HG03039 (cell line): ENCODE data around the gene CCDC88C.
"Not testable (repeated sequence)": the region's sequence is repeated elsewhere in the genome, so short reads cannot be mapped to it uniquely, and the experiment has no call there.

ENCODE experiments used
- ATAC-seq: cut with Tn5 transposase; IDR thresholded peaks from one replicate; pipeline ENCODE4 v1.9.1; 2021; ENCODE audit warnings: mild to moderate bottlenecking, moderate library complexity; ENCODE audit not compliant: unreplicated experiment

CCDC88C gene, protein sequence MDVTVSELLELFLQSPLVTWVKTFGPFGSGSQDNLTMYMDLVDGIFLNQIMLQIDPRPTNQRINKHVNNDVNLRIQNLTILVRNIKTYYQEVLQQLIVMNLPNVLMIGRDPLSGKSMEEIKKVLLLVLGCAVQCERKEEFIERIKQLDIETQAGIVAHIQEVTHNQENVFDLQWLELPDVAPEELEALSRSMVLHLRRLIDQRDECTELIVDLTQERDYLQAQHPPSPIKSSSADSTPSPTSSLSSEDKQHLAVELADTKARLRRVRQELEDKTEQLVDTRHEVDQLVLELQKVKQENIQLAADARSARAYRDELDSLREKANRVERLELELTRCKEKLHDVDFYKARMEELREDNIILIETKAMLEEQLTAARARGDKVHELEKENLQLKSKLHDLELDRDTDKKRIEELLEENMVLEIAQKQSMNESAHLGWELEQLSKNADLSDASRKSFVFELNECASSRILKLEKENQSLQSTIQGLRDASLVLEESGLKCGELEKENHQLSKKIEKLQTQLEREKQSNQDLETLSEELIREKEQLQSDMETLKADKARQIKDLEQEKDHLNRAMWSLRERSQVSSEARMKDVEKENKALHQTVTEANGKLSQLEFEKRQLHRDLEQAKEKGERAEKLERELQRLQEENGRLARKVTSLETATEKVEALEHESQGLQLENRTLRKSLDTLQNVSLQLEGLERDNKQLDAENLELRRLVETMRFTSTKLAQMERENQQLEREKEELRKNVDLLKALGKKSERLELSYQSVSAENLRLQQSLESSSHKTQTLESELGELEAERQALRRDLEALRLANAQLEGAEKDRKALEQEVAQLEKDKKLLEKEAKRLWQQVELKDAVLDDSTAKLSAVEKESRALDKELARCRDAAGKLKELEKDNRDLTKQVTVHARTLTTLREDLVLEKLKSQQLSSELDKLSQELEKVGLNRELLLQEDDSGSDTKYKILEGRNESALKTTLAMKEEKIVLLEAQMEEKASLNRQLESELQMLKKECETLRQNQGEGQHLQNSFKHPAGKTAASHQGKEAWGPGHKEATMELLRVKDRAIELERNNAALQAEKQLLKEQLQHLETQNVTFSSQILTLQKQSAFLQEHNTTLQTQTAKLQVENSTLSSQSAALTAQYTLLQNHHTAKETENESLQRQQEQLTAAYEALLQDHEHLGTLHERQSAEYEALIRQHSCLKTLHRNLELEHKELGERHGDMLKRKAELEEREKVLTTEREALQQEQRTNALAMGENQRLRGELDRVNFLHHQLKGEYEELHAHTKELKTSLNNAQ (N-terminal part only)

DNA sequence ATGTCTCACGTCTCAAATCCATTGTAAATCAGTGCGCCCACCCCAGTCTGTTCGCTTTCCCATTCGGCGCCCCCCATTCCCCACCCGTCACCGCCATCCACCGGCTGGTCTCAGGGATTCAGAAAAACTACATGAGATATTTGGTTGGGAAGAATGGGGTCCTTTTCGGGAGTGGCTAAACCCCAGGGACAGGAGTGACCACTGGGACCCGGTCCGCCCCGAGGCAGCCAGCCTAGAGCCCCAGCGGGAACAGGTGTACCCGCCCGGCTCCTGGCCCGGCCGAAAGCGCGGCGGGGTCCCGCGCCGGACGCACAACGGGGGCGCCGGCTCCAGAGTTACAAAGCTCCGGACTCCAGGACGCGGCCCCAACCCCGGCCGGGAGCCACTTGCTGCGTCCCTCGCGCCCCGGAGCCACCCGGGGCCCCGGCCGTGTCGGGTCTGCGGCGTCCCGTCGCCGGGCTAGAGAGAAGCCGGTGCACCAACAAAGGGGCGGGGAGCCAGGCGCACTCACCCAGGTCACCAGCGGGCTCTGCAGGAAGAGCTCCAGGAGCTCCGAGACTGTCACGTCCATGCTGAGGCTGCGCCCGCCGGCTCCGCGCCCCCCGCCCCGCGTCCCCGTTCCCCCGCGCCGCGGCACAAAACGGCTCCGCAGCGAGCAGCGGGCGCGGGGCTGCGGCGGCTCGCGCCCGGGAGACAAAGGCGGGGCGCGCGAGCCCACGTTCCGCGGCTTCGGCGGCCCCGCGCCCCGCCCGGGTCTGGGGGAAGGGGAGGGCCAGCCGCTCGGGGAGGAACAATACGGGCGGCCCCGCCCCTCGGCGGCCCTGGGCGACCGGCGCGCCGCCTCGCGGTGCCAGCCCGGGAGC, at the start of gene CCDC88C:
CCDC88C (minus strand) TSS at position 701 of the 863 bp plus-strand sequence; CDS start at position 571, 130 bp downstream.
- peak; percentile 41 for ATAC-seq

GRCh38 chr14:91466192-91466591, 48.6 kb upstream of the CCDC88C start:
- no peak for ATAC-seq

- no peak for ATAC-seq
Observed at GRCh38 chr14:91464615-91465205, 47.1 kb upstream of the CCDC88C start.

DNA sequence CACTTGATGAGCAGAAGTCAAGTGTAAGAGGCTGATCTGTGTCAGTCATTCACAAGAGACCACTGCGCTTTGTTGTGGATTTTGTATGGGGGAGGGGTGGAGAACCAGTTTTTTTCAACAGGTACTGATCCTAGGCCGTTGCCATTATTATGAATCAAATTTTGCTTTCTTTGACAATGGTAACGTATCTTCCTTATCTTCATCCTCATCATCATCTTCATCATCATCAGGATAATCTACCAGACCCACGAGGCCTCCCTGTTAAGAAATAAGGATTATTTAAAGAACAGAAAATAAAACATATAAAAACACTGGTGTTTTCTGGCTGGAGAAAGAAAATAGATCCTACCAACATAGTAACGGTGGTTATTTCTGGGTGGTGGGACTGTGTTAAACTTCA, 41.0 kb upstream of the CCDC88C start:
- no peak for ATAC-seq

DNA sequence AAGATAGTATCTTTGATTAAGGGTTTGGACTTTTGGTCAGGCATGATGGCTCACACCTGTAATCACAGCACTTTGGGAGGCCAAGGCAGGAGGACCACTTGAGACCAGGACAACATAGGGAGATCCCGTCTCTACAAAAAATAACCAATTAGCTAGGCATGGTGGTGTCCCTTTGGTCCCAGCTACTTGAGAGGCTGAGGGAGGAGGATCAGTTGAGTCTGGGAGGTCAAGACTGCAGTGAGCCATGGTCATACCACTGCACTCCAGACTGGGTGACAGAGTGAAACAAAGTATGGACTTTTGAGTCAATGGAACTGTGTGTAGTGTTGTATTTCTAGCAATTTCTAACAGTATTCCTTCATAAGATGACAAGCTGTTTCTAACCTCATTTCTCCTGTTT, 38.7 kb upstream of the CCDC88C start:
- no peak for ATAC-seq

GRCh38 chr14:91454580-91454979, 37.0 kb upstream of the CCDC88C start:
- no peak for ATAC-seq

GRCh38 chr14:91454155-91454554, 36.5 kb upstream of the CCDC88C start:
- ATAC-seq, result no peak

GRCh38 chr14:91453744-91454143, 36.1 kb upstream of the CCDC88C start:
- no peak for ATAC-seq

DNA sequence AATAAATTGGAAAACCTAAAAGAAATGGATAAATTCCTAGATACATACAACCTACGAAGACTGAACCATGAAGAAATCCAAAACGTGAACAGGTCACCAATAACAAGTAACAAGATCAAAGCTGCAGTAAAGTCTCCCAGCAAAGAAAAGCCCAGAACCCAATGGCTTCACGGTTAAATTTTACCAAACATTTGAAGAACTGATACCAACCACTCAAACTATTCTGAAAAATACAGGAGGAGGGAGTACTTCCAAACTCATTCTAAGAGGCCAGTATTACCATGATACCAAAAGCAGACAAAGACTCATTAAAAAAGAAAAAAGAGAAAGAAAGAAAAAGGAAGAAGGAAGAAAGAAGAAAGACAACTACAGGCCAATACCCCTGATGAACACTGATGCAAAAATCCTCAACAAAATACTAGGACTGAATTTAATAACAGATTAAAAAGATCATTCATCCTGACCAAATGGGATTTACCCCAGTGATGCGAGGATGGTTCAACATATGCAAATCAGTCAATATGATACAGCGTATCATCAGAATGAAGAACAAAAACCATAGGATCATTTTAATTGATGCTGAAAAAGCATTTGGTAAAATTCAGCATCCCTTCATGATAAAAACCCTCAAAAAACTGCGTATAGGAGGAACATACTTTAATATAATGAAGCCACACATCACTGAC, 26.9 kb upstream of the CCDC88C start:
- no peak for ATAC-seq

GRCh38 chr14:91439345-91439744, 21.7 kb upstream of the CCDC88C start:
- ATAC-seq, result no peak

DNA sequence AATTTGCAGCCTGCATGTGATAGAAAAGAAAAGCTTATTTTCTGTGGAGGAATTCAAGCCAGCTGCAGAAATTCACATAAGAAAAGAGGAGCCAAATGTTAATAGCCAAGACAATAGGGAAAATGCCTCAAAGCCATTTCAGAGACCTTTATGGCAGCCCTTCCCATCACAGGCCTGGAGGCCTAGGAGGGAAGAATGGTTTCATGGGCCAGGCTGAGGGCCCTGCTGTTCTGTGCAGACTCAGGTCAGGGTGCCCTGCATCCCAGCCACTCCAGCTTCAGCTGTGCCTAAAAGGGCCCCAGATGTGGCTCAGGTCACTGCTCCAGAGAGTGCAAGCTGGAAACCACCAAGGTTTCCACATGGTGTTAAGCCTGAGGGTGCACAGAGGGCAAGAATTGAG, 21.2 kb upstream of the CCDC88C start:
- ATAC-seq, result no peak

GRCh38 chr14:91436266-91436665, 18.6 kb upstream of the CCDC88C start:
- not testable (repeated sequence) for ATAC-seq

- no peak for ATAC-seq
Observed at GRCh38 chr14:91429385-91429784, 11.8 kb upstream of the CCDC88C start.

DNA sequence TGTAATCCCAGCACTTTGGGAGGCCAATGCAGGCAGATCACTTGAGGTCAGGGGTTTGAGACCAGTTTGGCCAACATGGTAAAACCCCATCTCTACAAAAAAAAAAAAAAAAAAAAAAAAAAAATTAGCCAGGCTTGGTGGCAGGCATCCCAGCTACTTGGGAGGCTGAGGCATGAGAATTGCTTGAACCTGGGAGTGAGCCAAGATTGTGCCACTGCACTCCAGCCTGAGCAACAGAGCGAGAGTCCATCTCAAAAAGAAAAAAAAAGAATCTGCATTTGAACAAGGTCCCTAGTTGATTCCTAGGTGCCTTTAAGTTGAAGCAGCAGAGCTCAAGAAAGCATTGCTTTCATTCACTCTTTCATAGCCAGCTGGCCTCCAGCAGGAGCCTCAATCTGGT, 11.3 kb upstream of the CCDC88C start:
- ATAC-seq, result not testable (repeated sequence)

GRCh38 chr14:91425531-91425944, 7.9 kb upstream of the CCDC88C start:
- not testable (repeated sequence) for ATAC-seq

DNA sequence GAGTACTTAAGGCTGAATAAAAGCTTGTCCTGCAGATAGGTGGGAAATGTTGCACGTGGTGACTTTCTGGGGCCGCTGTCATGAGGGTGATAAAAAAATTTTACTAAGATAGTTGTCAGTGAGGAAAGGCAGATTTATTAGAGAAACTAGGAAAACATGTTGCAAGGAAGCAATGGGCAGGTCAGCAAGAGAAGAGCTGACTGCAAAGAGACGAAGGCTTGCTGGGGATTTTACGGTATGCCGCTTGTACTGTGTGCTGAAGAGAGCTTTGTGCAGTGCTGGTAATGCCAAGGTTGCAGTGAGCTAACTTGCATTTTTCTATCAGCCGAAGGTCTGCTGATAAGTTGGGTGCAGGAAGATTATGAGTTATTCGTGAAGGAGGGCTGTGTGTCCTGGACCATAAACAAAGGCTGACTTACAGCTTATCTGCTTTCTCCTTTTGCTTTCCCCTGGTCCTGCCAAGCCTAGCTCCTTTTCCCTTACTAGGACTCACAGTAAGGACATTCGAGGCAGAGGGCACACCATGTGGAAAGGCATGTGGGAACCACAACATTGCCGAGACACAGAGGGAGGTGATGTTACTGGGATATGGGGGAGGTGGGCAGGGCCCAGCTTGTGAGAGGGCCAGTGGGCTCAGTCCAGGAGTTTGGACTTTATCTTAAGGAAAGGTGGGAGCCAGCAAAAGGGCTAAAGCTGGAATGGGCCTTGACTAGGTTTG, 7.4 kb upstream of the CCDC88C start:
- ATAC-seq, result no peak

DNA sequence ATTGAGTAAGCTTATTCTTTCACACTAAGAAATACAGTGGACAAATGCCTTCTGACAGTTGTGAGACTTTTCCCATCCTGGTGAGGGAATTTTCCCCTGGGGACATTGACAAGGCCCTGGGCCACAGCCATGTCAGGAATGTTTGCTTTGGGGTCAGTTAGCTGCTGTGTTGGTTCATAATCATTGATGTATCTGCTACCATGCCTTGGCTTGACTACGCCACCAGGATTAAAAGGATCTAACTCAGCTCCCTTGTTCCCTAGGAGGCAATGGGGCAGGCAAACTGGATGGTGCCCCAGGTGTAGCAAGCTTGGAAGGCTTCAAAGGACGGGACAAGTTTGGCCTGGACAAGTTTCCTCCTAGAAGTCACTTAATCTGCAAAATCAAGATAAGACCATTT, 3.1 kb upstream of the CCDC88C start:
- ATAC-seq, result no peak

DNA sequence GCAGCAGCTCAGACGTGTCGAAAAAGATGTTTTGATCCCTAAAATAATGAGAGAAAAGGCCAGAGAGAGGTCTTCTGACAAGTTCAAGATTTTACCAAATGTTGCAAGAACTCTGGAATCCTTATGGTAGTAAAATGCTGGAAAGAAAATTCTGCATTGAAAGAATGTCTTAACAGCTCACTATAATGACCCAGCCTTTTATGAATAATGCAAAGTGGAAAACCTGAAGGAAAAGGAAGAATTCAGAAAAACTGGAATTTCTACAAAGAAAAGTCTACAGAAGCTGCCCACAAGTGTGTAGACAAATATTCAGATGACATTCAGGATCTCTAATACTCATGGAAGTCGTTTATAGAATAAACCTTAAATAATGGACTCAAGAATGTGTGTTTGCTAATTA, 1.8 kb upstream of the CCDC88C start:
- no peak for ATAC-seq

DNA sequence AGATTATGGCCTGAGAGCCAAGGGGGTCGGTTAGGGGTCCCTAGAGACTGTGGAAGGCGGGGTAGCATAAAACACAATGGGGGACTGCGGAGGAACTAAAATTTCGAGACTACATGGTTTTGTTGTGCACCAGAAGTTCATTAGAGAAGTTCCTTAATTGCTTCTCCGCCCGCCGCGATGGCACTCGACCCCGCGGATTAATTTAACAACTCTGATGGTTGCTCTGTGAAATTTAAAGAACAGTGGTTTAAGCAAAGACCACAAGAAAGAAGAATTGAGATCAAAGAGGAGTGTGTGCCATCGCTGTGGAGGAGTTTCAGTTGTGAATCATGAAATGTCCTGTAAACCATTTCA, 1.4 kb upstream of the CCDC88C start:
- no peak for ATAC-seq
